OCI-LY3 (cell line): ENCODE results near the gene WDR77.

ENCODE experiments used
- H2AFZ ChIP-seq: fragments of 200-600, 300-600 bp; shearing (Covaris generic); 2 replicates; pipeline ENCODE4 v1.6.0; 2014; ENCODE audit warnings: antibody characterized with exemption, low read depth, low read length
- H3K27ac ChIP-seq: fragments of 200-600, 300-600 bp; sonication (generic); 2 replicates; pipeline ENCODE4 v1.5.1; 2014; ENCODE audit warnings: mild to moderate bottlenecking, low read length, moderate library complexity, mixed read lengths
- H3K27me3 ChIP-seq: fragments of 200-600, 300-600 bp; sonication (generic); 2 replicates; pipeline ENCODE4 v1.6.1; 2014; ENCODE audit warnings: low read depth, low read length, mixed read lengths
- H3K36me3 ChIP-seq: fragments of 200-600, 300-600 bp; sonication (generic); replicated peaks from 2 replicates; pipeline ENCODE3; 2014; ENCODE audit warnings: low read depth, low read length, mixed read lengths
- H3K4me1 ChIP-seq: fragments of 300-600, 200-600 bp; sonication (generic); 2 replicates; pipeline ENCODE4 v1.6.1; 2014; ENCODE audit warnings: low read length, mixed read lengths
- H3K4me2 ChIP-seq: fragments of 200-600, 300-600 bp; sonication (generic); 2 replicates; pipeline ENCODE4 v1.6.1; 2014; ENCODE audit warnings: low read length, mixed read lengths
- H3K4me3 ChIP-seq: fragments of 300-600, 200-600 bp; sonication (generic); 2 replicates; pipeline ENCODE4 v1.5.1; 2014; ENCODE audit warnings: antibody characterized with exemption, mild to moderate bottlenecking, low read length, moderate library complexity
- H3K79me2 ChIP-seq: fragments of 300-600, 200-600 bp; shearing (Covaris generic); 2 replicates; pipeline ENCODE4 v1.6.1; 2014; ENCODE audit warnings: mild to moderate bottlenecking, low read length, mixed read lengths
- H3K9ac ChIP-seq: fragments of 300-600, 200-600 bp; shearing (Covaris generic); 2 replicates; pipeline ENCODE4 v1.6.0; 2014; ENCODE audit warnings: mild to moderate bottlenecking, low read length, moderate library complexity
- H3K9me3 ChIP-seq: fragments of 200-600, 300-600 bp; shearing (Covaris generic); 2 replicates; pipeline ENCODE4 v1.6.1; 2014; ENCODE audit warnings: low read length, mixed read lengths; ENCODE audit not compliant: insufficient read depth
- H4K20me1 ChIP-seq: fragments of 200-600, 300-600 bp; sonication (generic); 2 replicates; pipeline ENCODE4 v1.6.1; 2016; ENCODE audit warnings: low read length, mixed read lengths; ENCODE audit not compliant: insufficient read depth
- CTCF ChIP-seq: fragments of 200-600, 300-600 bp; sonication (generic); IDR thresholded peaks from 2 replicates; pipeline ENCODE4 v1.5.1; 2014; ENCODE audit warnings: antibody characterized with exemption, low read length, low read depth
- EZH2phosphoT487 ChIP-seq: fragments of 200-600 bp; shearing (Covaris generic); IDR thresholded peaks from 2 replicates; pipeline ENCODE4 v1.6.1; 2018; ENCODE audit warnings: antibody characterized with exemption, mixed run types, low read depth

The WDR77 gene

GRCh38 chr1:111442457-111442856 lies 6.6 kb downstream of the WDR77 start:
- Histone ChIP-seq H2AFZ (no peak overlapping the region), H3K9me3 (no peaks in the 10 kb centered on the region), H3K27me3 (no peaks in the 10 kb centered on the region), H3K4me1 (peaks cover 20% of the 10 kb centered on the region), H3K79me2 (peaks cover 28% of the 10 kb centered on the region), H3K9ac (no peak overlapping the region), H3K4me3 (no peak overlapping the region), H3K36me3 (peaks cover 49% of the 10 kb centered on the region), H4K20me1 (no peaks in the 10 kb centered on the region), H3K4me2 (no peak overlapping the region), H3K27ac (peak overlapping the region; percentile 19)
- no peak for TF ChIP-seq EZH2phosphoT487

- H3K27me3 ChIP-seq = no peaks in the 10 kb centered on the region
- no peak overlapping the region for H3K9ac ChIP-seq
- TF ChIP-seq CTCF = peak; percentile 64
- TF ChIP-seq EZH2phosphoT487 = no peak
- peaks cover 14% of the 10 kb centered on the region for H3K4me1 ChIP-seq
- peaks cover 20% of the 10 kb centered on the region for H3K79me2 ChIP-seq
- H3K36me3 ChIP-seq = peaks cover 46% of the 10 kb centered on the region
- no peak overlapping the region for H3K4me3 ChIP-seq
- no peak overlapping the region for H2AFZ ChIP-seq
- no peak overlapping the region for H3K4me2 ChIP-seq
- no peaks in the 10 kb centered on the region for H3K9me3 ChIP-seq
- no peaks in the 10 kb centered on the region for H4K20me1 ChIP-seq
- no peak overlapping the region for H3K27ac ChIP-seq
Measured at GRCh38 chr1:111441573-111442192, 7.4 kb downstream of the WDR77 start.

GRCh38 chr1:111439461-111440351 lies 9.3 kb downstream of the WDR77 start:
- no peaks in the 10 kb centered on the region for H3K27me3 ChIP-seq
- H3K79me2 ChIP-seq = peaks cover 3% of the 10 kb centered on the region; the same call in 1 of the 2 replicates
- H3K4me2 ChIP-seq = no peak overlapping the region
- no peak overlapping the region for H3K27ac ChIP-seq
- peaks cover 14% of the 10 kb centered on the region for H3K4me1 ChIP-seq
- no peak overlapping the region for H2AFZ ChIP-seq
- H4K20me1 ChIP-seq = no peaks in the 10 kb centered on the region
- no peak for TF ChIP-seq CTCF
- no peak for TF ChIP-seq EZH2phosphoT487
- H3K36me3 ChIP-seq = peaks cover 35% of the 10 kb centered on the region
- no peak overlapping the region for H3K4me3 ChIP-seq
- no peak overlapping the region for H3K9ac ChIP-seq
- H3K9me3 ChIP-seq = no peaks in the 10 kb centered on the region

GRCh38 chr1:111436726-111437125 lies 12.3 kb downstream of the WDR77 start:
- Histone ChIP-seq H3K9me3 (no peaks in the 10 kb centered on the region), H3K79me2 (no peaks in the 10 kb centered on the region), H4K20me1 (no peaks in the 10 kb centered on the region), H3K27me3 (no peaks in the 10 kb centered on the region), H3K4me1 (peaks cover 1% of the 10 kb centered on the region; the same call in 1 of the 2 replicates), H3K36me3 (peaks cover 18% of the 10 kb centered on the region), H3K4me2 (no peak overlapping the region), H2AFZ (no peak overlapping the region), H3K27ac (no peak overlapping the region), H3K9ac (no peak overlapping the region), H3K4me3 (no peak overlapping the region)
- TF ChIP-seq CTCF (no peak), EZH2phosphoT487 (no peak)
